ENCODE data around the gene ADCYAP1R1.

Gene ADCYAP1R1

GRCh38 chr7:31096198-31096876 lies 44.2 kb downstream of the ADCYAP1R1 start:
- no peak for TF ChIP-seq CTCF (conservative IDR thresholded peaks at IDR 0.05; ENCODE audit: low read length)
- no peak for DNase-seq (ENCODE audit: low read depth)

GRCh38 chr7:31096877-31097258 lies 44.8 kb downstream of the ADCYAP1R1 start:
- no peak for TF ChIP-seq CTCF (conservative IDR thresholded peaks at IDR 0.05; ENCODE audit: low read length)
- DNase-seq (ENCODE audit: low read depth), result no peak
- no peak overlapping the region for H3K4me3 ChIP-seq (ENCODE audit: low read length)

More at GRCh38 chr7:31096198-31096876, 44.2 kb downstream of the ADCYAP1R1 start:
- no peak overlapping the region for H3K4me3 ChIP-seq (ENCODE audit: low read length)

- no peak overlapping the region for H3K4me3 ChIP-seq (ENCODE audit: low read length)
- DNase-seq (ENCODE audit: low read depth), result no peak
- TF ChIP-seq CTCF (conservative IDR thresholded peaks at IDR 0.05; ENCODE audit: low read length), result no peak
These were observed 46.7 kb downstream of the ADCYAP1R1 start for GRCh38 chr7:31098642-31099360.

- TF ChIP-seq CTCF (conservative IDR thresholded peaks at IDR 0.05; ENCODE audit: low read length), result no peak
- DNase-seq (ENCODE audit: low read depth), result no peak
- H3K4me3 ChIP-seq (ENCODE audit: low read length), result no peak overlapping the region
These were observed 47.6 kb downstream of the ADCYAP1R1 start for GRCh38 chr7:31099451-31100444.

DNA sequence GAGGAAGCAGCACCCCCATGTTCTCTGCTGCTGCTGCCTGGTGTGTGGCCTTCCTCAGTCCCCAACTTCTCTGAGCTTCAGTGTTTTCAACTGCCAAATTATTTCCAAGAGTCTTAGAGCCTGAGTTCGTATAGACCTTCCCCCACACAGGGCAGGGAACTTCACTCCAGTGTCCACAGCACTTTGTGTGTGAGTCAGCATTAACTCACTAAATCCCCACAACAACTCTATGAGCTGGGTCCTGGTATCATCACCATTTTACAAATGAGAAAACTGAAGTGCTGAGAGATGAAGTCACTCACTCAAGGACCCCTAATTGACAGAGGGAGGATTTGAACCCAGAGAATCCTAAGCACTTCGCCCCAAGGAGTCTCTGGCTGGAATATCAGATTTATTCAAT lies 48.3 kb downstream of the ADCYAP1R1 start:
- H3K4me3 ChIP-seq (ENCODE audit: low read length), result no peak overlapping the region
- peak; percentile 10 for DNase-seq (ENCODE audit: low read depth)
- no peak for TF ChIP-seq CTCF (conservative IDR thresholded peaks at IDR 0.05; ENCODE audit: low read length)

DNA sequence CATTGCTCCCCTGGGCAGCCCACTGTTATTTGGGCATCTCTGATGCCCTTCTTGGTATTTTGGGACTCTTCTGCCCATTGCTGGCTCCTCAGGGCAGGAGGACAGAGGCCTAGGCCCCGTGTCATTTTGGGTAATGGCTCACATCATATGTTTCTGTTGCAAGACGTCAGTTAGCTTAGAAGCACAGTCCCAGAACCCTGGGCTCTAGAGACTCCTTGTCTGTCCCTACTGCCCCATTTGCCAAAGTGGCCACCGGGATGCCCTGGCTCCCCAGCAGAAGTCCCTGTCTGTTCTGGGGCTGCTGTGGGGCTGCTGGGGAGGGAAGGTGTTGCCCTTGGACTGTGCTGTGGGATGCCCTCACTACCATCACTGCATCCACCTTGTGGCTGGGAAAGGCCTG lies 48.8 kb downstream of the ADCYAP1R1 start:
- no peak for DNase-seq (ENCODE audit: low read depth)
- H3K4me3 ChIP-seq (ENCODE audit: low read length), result no peak overlapping the region
- TF ChIP-seq CTCF (conservative IDR thresholded peaks at IDR 0.05; ENCODE audit: low read length), result no peak

Data from AG10803 (cell line).